ENCODE data around the gene EVX1. TPM values are rescaled to one million over a fixed set of nuclear protein-coding genes. Genes with fewer than 3 reads are reported as not detected.

The EVX1 gene
- total RNA-seq, 1 experiment from 2014 or later: not detected

DNA sequence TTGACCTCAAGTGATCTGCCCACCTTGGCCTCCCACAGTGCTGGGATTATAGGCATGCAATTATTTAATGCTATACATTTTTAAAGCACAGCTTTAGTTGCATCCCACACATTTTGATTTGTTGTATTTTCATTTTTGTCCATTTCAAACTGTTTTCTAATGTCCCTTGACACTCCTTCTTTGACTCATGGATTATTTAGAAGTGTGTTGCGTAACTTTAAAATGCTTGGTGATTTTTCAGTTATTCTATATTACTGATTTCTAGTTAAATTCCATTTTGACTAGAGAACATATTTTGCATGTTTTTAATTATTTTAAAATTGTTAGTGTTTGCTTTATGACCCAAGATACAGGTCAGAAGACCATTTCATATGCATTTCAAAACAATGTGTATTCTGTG lies 28.8 kb downstream of the EVX1 start:
- CTCF ChIA-PET: no interaction called here
- H3K27ac Mint-ChIP-seq (ENCODE audit: unreplicated experiment): no peak overlapping the region
- BruUV-seq (replicated peaks): no TSS peak
- H3K9me3 Mint-ChIP-seq (ENCODE audit: low read depth, unreplicated experiment): no peaks in the 10 kb centered on the region
- no peaks in the 10 kb centered on the region for H3K36me3 Mint-ChIP-seq (ENCODE audit: insufficient read depth, unreplicated experiment)
- H3K4me1 Mint-ChIP-seq (ENCODE audit: low read depth, unreplicated experiment): no peaks in the 10 kb centered on the region
- intact Hi-C loops (cut with micrococcal nuclease; ENCODE audit: unreplicated experiment): no loop called here
- no peaks in the 10 kb centered on the region for H3K27me3 Mint-ChIP-seq (ENCODE audit: unreplicated experiment)
- H3K4me3 Mint-ChIP-seq (ENCODE audit: low read depth, unreplicated experiment): no peak overlapping the region
- TF ChIP-seq CTCF (IDR thresholded peaks at IDR 0.05; ENCODE audit: unreplicated experiment): no peak
- DNase-seq: no peak

GRCh38 chr7:27277628-27278027 lies 35.0 kb downstream of the EVX1 start:
- Mint-ChIP-seq H3K4me3 (ENCODE audit: low read depth, unreplicated experiment) (no peak overlapping the region), H3K27ac (ENCODE audit: unreplicated experiment) (no peak overlapping the region), H3K9me3 (ENCODE audit: low read depth, unreplicated experiment) (no peaks in the 10 kb centered on the region), H3K4me1 (ENCODE audit: low read depth, unreplicated experiment) (no peaks in the 10 kb centered on the region), H3K27me3 (ENCODE audit: unreplicated experiment) (no peaks in the 10 kb centered on the region), H3K36me3 (ENCODE audit: insufficient read depth, unreplicated experiment) (no peaks in the 10 kb centered on the region)
- no TSS peak for BruUV-seq (replicated peaks)
- TF ChIP-seq CTCF (IDR thresholded peaks at IDR 0.05; ENCODE audit: unreplicated experiment): no peak
- CTCF ChIA-PET: interaction anchor here (0.6 to 1.4 kb wide), 3 partner anchors 14 to 1476 kb away, joined by 3 to 4 read pairs (median 4); no protein-coding TSS in a partner anchor
- peak; percentile 64 for DNase-seq
- intact Hi-C loops (cut with micrococcal nuclease; ENCODE audit: unreplicated experiment): no loop called here

GRCh38 chr7:27283558-27283957 lies 41.0 kb downstream of the EVX1 start:
- H3K4me1 Mint-ChIP-seq (ENCODE audit: low read depth, unreplicated experiment): peaks cover 8% of the 10 kb centered on the region
- TF ChIP-seq CTCF (IDR thresholded peaks at IDR 0.05; ENCODE audit: unreplicated experiment): no peak
- no peaks in the 10 kb centered on the region for H3K27me3 Mint-ChIP-seq (ENCODE audit: unreplicated experiment)
- H3K27ac Mint-ChIP-seq (ENCODE audit: unreplicated experiment): no peak overlapping the region
- no peaks in the 10 kb centered on the region for H3K36me3 Mint-ChIP-seq (ENCODE audit: insufficient read depth, unreplicated experiment)
- BruUV-seq (replicated peaks): no TSS peak
- CTCF ChIA-PET: no interaction called here
- intact Hi-C loops (cut with micrococcal nuclease; ENCODE audit: unreplicated experiment): no loop called here
- H3K9me3 Mint-ChIP-seq (ENCODE audit: low read depth, unreplicated experiment): no peaks in the 10 kb centered on the region
- DNase-seq: no peak
- H3K4me3 Mint-ChIP-seq (ENCODE audit: low read depth, unreplicated experiment): no peak overlapping the region

- no peak for TF ChIP-seq CTCF (IDR thresholded peaks at IDR 0.05; ENCODE audit: unreplicated experiment)
- no peaks in the 10 kb centered on the region for H3K36me3 Mint-ChIP-seq (ENCODE audit: insufficient read depth, unreplicated experiment)
- H3K4me3 Mint-ChIP-seq (ENCODE audit: low read depth, unreplicated experiment): no peak overlapping the region
- no peaks in the 10 kb centered on the region for H3K27me3 Mint-ChIP-seq (ENCODE audit: unreplicated experiment)
- CTCF ChIA-PET: interaction anchor here (0.6 to 1.6 kb wide), 8 partner anchors 12 to 767 kb away, joined by 3 to 9 read pairs (median 3); no protein-coding TSS in a partner anchor
- peak overlapping the region; percentile 1 for H3K27ac Mint-ChIP-seq (ENCODE audit: unreplicated experiment)
- BruUV-seq (replicated peaks): no TSS peak
- DNase-seq: peak; percentile 36
- no peaks in the 10 kb centered on the region for H3K9me3 Mint-ChIP-seq (ENCODE audit: low read depth, unreplicated experiment)
- intact Hi-C loops (cut with micrococcal nuclease; ENCODE audit: unreplicated experiment): no loop called here
- H3K4me1 Mint-ChIP-seq (ENCODE audit: low read depth, unreplicated experiment): peaks cover 15% of the 10 kb centered on the region
These were observed 52.6 kb downstream of the EVX1 start for GRCh38 chr7:27295236-27295635.

Data from Calu3 (cell line).